Measurements from ENCODE around the gene ADCY3.

GRCh38 chr2:24912523-24912922, 7.5 kb downstream of the ADCY3 start:
- no peak for TF ChIP-seq MAZ (IDR thresholded peaks at IDR 0.05; ENCODE audit: borderline replicate concordance, low read depth, low read length)
- TF ChIP-seq MAFK (IDR thresholded peaks at IDR 0.05; ENCODE audit: low read depth, low read length), result no peak
- no peak for TF ChIP-seq POLR2A (IDR thresholded peaks at IDR 0.05; ENCODE audit: low read depth, low read length)
- TF ChIP-seq USF2 (IDR thresholded peaks at IDR 0.05; ENCODE audit: low read depth, low read length), result no peak
- no peak for TF ChIP-seq CTCF (conservative IDR thresholded peaks at IDR 0.05; ENCODE audit: low read depth, low read length)
- no peak for TF ChIP-seq MXI1 (IDR thresholded peaks at IDR 0.05; ENCODE audit: borderline replicate concordance, low read depth, low read length)
- no peak for TF ChIP-seq RFX5 (IDR thresholded peaks at IDR 0.05; ENCODE audit: low read depth, low read length)
- no peak for TF ChIP-seq RCOR1 (IDR thresholded peaks at IDR 0.05; ENCODE audit: insufficient replicate concordance, low read length)

All from IMR-90 (cell line).